Ishikawa (cell line): ENCODE data around the gene GATA3.

Experiments
- CEBPB ChIP-seq: IDR thresholded peaks from 2 replicates; pipeline ENCODE4 v1.6.1; 2012
- EGR1 ChIP-seq: IDR thresholded peaks from 2 replicates; pipeline ENCODE4 v1.6.1; 2012
- EP300 ChIP-seq: IDR thresholded peaks from 2 replicates; pipeline ENCODE4 v1.6.1; 2012; ENCODE audit warnings: borderline replicate concordance
- FOXM1 ChIP-seq: IDR thresholded peaks from 2 replicates; pipeline ENCODE4 v1.6.1; 2012; ENCODE audit warnings: low read depth, borderline replicate concordance
- RAD21 ChIP-seq: IDR thresholded peaks from 2 replicates; pipeline ENCODE4 v1.6.1; 2012; ENCODE audit warnings: low read depth
- TAF1 ChIP-seq: IDR thresholded peaks from 2 replicates; pipeline ENCODE4 v1.6.1; 2012; ENCODE audit warnings: low read depth, mild to moderate bottlenecking
- TCF12 ChIP-seq: IDR thresholded peaks from 2 replicates; pipeline ENCODE4 v1.6.1; 2012; ENCODE audit warnings: low read depth
- TEAD4 ChIP-seq: IDR thresholded peaks from 2 replicates; pipeline ENCODE4 v1.6.1; 2012
- YY1 ChIP-seq: IDR thresholded peaks from 2 replicates; pipeline ENCODE4 v1.6.1; 2012; ENCODE audit warnings: low read depth
- TF ChIP-seq, protein P1 (sequence below): IDR thresholded peaks from 2 replicates; pipeline ENCODE4 v1.6.1; 2012
- TF ChIP-seq, protein P2 (sequence below): IDR thresholded peaks from 2 replicates; pipeline ENCODE4 v1.6.1; 2012
- TF ChIP-seq, protein P3 (sequence below): IDR thresholded peaks from 2 replicates; pipeline ENCODE4 v1.6.1; 2012; ENCODE audit warnings: low read depth, mild to moderate bottlenecking

DNA sequence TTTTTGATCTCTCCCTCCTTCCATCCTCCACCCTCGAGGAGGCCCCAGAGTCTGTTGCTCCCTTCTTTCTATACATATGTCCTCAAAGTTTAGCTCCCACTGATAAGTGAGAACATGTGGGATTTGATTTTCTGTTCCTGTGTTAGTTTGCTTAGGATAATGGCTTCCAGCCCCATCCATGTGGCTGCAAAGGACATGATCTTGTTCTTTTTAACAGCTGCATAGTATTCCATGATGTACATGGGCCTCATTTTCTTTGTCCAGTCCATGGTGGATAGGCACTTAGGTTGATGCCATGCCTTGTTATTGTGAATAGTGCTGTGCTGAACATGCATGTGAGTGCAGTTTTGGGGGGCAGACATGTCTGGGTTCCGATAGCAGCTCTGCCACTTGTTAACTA is 51.4 kb downstream of the GATA3 start:
- TF ChIP-seq, protein P1, sequence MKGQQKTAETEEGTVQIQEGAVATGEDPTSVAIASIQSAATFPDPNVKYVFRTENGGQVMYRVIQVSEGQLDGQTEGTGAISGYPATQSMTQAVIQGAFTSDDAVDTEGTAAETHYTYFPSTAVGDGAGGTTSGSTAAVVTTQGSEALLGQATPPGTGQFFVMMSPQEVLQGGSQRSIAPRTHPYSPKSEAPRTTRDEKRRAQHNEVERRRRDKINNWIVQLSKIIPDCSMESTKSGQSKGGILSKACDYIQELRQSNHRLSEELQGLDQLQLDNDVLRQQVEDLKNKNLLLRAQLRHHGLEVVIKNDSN = no peak
- TF ChIP-seq TAF1 (no peak), CEBPB (no peak), EGR1 (no peak), TCF12 (no peak), FOXM1 (no peak), EP300 (no peak), TEAD4 (no peak), YY1 (no peak), RAD21 (no peak)
- TF ChIP-seq, protein P2, sequence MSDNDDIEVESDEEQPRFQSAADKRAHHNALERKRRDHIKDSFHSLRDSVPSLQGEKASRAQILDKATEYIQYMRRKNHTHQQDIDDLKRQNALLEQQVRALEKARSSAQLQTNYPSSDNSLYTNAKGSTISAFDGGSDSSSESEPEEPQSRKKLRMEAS = no peak
- TF ChIP-seq, protein P3, sequence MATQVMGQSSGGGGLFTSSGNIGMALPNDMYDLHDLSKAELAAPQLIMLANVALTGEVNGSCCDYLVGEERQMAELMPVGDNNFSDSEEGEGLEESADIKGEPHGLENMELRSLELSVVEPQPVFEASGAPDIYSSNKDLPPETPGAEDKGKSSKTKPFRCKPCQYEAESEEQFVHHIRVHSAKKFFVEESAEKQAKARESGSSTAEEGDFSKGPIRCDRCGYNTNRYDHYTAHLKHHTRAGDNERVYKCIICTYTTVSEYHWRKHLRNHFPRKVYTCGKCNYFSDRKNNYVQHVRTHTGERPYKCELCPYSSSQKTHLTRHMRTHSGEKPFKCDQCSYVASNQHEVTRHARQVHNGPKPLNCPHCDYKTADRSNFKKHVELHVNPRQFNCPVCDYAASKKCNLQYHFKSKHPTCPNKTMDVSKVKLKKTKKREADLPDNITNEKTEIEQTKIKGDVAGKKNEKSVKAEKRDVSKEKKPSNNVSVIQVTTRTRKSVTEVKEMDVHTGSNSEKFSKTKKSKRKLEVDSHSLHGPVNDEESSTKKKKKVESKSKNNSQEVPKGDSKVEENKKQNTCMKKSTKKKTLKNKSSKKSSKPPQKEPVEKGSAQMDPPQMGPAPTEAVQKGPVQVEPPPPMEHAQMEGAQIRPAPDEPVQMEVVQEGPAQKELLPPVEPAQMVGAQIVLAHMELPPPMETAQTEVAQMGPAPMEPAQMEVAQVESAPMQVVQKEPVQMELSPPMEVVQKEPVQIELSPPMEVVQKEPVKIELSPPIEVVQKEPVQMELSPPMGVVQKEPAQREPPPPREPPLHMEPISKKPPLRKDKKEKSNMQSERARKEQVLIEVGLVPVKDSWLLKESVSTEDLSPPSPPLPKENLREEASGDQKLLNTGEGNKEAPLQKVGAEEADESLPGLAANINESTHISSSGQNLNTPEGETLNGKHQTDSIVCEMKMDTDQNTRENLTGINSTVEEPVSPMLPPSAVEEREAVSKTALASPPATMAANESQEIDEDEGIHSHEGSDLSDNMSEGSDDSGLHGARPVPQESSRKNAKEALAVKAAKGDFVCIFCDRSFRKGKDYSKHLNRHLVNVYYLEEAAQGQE = no peak
